Mucosa of descending colon (tissue), 3 donors: ENCODE measurements around the gene USP20. TPM values are rescaled to one million over a fixed set of nuclear protein-coding genes. Genes with fewer than 3 reads are reported as not detected.

ENCODE experiments used
- ATAC-seq: fragments of 200-7000 bp; cut with Tn5 transposase; one replicate; pipeline ENCODE4 v1.9.1; 2020; ENCODE audit warnings: mild to moderate bottlenecking, moderate library complexity
- DNase-seq, 3 donors: peaks; one replicate each; pipeline ENCODE4 v3.0.0-alpha.2; 2020
- H3K36me3 ChIP-seq: fragments of 200-600 bp; one replicate; pipeline ENCODE4 v1.8.0; 2021; ENCODE audit warnings: low read depth, mild to moderate bottlenecking
- H3K4me1 ChIP-seq: fragments of 200-600 bp; one replicate; pipeline ENCODE4 v1.8.0; 2021; ENCODE audit warnings: low read depth, mild to moderate bottlenecking
- H3K4me3 ChIP-seq: fragments of 200-600 bp; one replicate; pipeline ENCODE4 v1.8.0; 2021; ENCODE audit warnings: mild to moderate bottlenecking
- H3K9me3 ChIP-seq: fragments of 200-600 bp; one replicate; pipeline ENCODE4 v1.8.0; 2021; ENCODE audit warnings: mild to moderate bottlenecking
- CTCF ChIP-seq: fragments of 200-600 bp; IDR thresholded peaks from one replicate; pipeline ENCODE4 v1.8.0; 2022; ENCODE audit warnings: antibody characterized with exemption, mild to moderate bottlenecking
- intact Hi-C, 2 donors: fragments of 100-400 bp; cut with DNase I in 1 of 2; cut with micrococcal nuclease in 1 of 2; formaldehyde crosslinking; loops; one replicate each; pipeline versions ENCODE4 v1.11.0 to v1.11.1; 2022; cut with DNase I, micrococcal nuclease
- total RNA-seq, 3 donors: library from RNA; stranded (reverse); fragmentation: NEBNext Ultra II Directional in 2 of 3; extraction: Animal tissue kit (Norgen Biotek cat#: 25700) in 2 of 3; gene quantifications; one replicate each; pipeline versions ENCODE4 v1.2.1 to v1.2.4, GENCODE V29; 2021 to 2023
- donor health status: DM: no; HTN: no; CAD: no; lungs with moderate emphysema.
- donor health status: DM: no; HTN: no; CAD: no.
- donor health status: DM: no; HTN: yes; CAD: no.

USP20 gene
- total RNA-seq, 3 donors from 2014 or later = 20.2 to 32.3 (median 22.9) TPM

DNA sequence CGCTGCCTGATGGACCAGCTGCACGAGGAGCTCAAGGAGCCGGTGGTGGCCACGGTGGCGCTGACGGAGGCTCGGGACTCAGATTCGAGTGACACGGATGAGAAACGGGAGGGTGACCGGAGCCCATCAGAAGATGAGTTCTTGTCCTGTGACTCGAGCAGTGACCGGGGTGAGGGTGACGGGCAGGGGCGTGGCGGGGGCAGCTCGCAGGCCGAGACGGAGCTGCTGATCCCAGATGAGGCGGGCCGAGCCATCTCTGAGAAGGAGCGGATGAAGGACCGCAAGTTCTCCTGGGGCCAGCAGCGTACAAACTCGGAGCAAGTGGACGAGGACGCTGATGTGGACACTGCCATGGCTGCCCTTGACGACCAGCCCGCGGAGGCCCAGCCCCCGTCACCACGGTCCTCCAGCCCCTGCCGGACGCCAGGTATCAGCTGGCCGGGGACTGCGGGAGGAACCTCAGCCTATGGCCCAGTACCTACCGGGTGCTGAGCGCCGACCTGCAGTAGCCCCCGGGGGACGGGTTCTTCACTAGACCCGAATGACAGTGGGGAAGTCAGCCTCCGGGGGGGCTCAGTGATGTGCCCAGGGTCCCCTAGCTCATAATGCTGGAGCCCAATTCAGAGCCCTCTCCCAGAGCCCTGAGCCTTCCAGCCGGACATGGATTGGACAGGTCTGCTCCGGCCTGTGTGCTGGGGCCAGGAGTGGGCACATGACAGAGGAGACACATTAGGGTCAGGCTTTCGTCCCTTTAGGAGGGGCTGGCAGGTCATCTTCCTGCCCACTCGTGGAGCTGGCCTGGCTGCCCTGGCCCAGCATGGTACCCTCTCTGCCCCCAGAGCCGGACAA lies 33.0 kb downstream of the USP20 start:
- intact Hi-C loops = no loop called here
- TF ChIP-seq CTCF = no peak
- Histone ChIP-seq H3K9me3 (no peaks in the 10 kb centered on the region), H3K36me3 (no peaks in the 10 kb centered on the region), H3K4me1 (no peaks in the 10 kb centered on the region), H3K4me3 (no peak overlapping the region)
- ATAC-seq = no peak
- no peak for DNase-seq

DNA sequence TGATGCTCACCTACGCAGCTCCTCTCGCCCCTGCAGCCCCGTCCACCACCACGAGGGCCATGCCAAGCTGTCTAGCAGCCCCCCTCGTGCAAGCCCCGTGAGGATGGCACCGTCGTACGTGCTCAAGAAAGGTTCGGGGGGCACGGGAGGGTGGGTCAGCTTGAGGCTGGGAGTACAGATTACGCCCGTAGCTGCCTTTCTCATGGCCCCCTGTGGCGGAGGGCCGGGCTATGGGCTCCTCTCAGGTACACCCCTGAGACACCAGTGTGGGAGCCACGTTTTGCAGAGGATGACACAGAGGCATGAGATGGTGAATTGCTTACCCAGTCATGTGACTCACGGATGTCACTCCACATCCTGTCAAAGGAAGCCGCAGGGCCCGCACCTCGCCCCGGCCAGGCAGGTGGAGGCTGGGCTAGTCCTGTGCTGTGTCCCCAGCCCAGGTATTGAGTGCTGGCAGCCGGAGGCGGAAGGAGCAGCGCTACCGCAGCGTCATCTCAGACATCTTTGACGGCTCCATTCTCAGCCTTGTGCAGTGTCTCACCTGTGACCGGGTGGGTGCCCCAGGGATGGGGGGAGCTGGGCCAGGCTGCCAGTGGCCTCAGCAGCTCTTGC lies 33.7 kb downstream of the USP20 start:
- intact Hi-C loops = no loop called here
- H3K36me3 ChIP-seq = no peaks in the 10 kb centered on the region
- TF ChIP-seq CTCF = no peak
- H3K4me1 ChIP-seq = no peaks in the 10 kb centered on the region
- no peaks in the 10 kb centered on the region for H3K9me3 ChIP-seq
- peak; percentile 83 for ATAC-seq
- H3K4me3 ChIP-seq = no peak overlapping the region
- DNase-seq = peak; percentile 52 to 89 (median 73)

DNA sequence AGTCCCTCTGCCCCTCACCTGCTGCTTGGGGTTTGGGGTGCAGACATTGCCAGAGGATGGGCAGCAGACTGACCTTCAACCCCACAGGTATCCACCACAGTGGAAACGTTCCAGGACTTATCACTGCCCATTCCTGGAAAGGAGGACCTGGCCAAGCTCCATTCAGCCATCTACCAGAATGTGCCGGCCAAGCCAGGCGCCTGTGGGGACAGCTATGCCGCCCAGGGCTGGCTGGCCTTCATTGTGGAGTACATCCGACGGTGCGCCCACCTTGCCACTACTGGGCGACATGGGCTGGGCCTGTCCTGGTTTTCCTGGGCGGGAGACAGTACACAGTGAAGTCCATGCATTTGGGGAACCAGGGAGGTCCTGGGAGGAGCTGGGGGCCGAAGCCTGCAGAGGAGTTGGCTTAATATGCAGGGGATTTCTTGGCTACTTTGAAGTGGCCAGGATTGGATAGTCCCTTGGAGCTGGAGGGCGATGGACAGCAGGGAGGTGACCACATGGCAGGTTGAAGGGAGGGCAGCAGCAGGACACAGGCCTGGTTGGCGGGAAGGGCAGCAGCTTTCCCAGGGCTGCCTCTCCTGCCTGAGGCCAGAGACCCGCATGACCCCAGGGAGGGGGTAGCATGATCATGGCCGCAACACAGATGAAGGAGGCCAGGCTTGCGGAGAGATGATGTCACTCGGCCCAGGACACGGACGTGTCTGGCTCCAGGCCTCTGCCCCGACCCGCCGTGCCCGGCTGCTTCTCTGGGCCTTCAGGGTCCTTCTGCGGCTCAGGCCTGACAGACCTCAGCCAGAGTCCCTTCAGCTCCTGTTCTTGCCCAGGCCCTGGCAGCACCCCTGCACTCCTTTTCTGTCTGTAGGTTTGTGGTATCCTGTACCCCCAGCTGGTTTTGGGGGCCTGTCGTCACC lies 34.6 kb downstream of the USP20 start:
- TF ChIP-seq CTCF = no peak
- no peak for ATAC-seq
- no peaks in the 10 kb centered on the region for H3K36me3 ChIP-seq
- intact Hi-C loops = no loop called here
- no peaks in the 10 kb centered on the region for H3K4me1 ChIP-seq
- no peak overlapping the region for H3K4me3 ChIP-seq
- no peaks in the 10 kb centered on the region for H3K9me3 ChIP-seq
- no peak for DNase-seq

GRCh38 chr9:129871046-129871445 lies 35.8 kb downstream of the USP20 start:
- DNase-seq = no peak
- intact Hi-C loops = no loop called here
- no peaks in the 10 kb centered on the region for H3K36me3 ChIP-seq
- TF ChIP-seq CTCF = no peak
- H3K4me3 ChIP-seq = no peak overlapping the region
- no peak for ATAC-seq
- no peaks in the 10 kb centered on the region for H3K9me3 ChIP-seq
- H3K4me1 ChIP-seq = no peaks in the 10 kb centered on the region

DNA sequence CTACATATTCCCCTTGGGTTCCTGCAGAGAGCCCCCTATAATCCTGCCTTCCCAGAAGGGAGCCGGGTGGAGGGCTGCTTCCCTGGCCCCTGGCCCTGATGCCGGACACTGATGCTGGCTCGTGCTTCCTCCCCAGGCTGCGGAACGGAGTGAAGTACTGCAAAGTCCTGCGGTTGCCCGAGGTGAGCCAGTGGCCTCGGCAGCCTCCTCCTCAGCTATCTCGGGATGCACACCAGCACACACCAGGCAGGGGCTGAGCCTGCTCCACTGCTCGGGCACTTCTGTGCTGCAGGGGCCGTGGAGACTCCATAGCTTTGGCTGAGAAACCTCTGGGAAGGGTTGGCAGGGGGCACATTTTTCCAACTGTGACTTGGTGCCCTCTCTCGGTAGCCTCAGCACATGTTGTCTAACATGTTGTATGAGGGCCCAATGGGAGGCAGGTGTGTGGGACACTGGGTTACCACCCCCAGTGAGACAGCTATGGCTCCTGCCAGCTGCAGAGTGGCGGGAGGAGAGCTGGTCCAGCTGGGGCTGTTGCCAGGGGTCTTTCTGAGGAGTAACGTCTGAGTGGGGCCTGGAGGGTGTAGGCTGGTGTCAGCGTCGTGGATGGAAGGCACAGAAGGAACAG lies 38.4 kb downstream of the USP20 start:
- TF ChIP-seq CTCF = no peak
- no peak overlapping the region for H3K4me3 ChIP-seq
- no peaks in the 10 kb centered on the region for H3K9me3 ChIP-seq
- intact Hi-C loops = no loop called here
- peak in 1 of 3 donors; percentile 19 for DNase-seq
- H3K4me1 ChIP-seq = no peaks in the 10 kb centered on the region
- ATAC-seq = no peak
- no peaks in the 10 kb centered on the region for H3K36me3 ChIP-seq
